Astrocyte (in vitro differentiated cells and primary cell): Measurements from ENCODE around the gene ACTL6B.

Source experiments
- CTCF ChIP-seq: IDR thresholded peaks from 2 replicates; pipeline ENCODE4 v1.5.1; 2011; ENCODE audit warnings: low read depth, mild to moderate bottlenecking, inconsistent platforms, low read length, moderate library complexity; ENCODE audit not compliant: insufficient read depth
- EZH2 ChIP-seq: IDR thresholded peaks from 2 replicates; pipeline ENCODE4 v1.6.1; 2012; ENCODE audit warnings: mild to moderate bottlenecking, low read length, inconsistent platforms; ENCODE audit not compliant: insufficient read depth

- TF ChIP-seq CTCF (no peak), EZH2 (no peak)
Observed at GRCh38 chr7:100595188-100595587, 61.1 kb downstream of the ACTL6B start.
